GM10847 (cell line): ENCODE measurements around the gene ACVR1C.

Source experiments
- POLR2A ChIP-seq: IDR thresholded peaks from 2 replicates; pipeline ENCODE4 v1.6.1; 2011; ENCODE audit not compliant: insufficient read length; ENCODE audit errors: extremely low read depth

ACVR1C gene

DNA sequence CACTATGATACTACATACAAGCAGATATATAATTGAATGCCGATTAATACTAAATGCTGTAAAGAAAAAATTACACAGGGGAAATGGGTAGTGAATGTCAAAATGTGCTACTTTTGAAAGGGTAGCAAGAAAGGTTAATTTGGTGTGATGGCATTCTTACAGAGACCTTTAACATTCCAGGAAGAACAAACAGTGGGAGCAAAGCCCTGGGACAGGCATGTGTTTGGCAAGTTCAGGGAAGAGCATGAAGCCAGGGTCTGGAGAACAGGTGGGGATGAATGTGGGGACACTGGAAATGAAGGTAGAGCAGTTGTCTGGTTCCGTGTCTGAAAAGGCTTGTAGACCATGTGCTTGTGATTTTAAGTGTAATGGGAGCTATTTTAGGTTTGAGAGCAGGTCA is 102.6 kb downstream of the ACVR1C start:
- no peak for TF ChIP-seq POLR2A

DNA sequence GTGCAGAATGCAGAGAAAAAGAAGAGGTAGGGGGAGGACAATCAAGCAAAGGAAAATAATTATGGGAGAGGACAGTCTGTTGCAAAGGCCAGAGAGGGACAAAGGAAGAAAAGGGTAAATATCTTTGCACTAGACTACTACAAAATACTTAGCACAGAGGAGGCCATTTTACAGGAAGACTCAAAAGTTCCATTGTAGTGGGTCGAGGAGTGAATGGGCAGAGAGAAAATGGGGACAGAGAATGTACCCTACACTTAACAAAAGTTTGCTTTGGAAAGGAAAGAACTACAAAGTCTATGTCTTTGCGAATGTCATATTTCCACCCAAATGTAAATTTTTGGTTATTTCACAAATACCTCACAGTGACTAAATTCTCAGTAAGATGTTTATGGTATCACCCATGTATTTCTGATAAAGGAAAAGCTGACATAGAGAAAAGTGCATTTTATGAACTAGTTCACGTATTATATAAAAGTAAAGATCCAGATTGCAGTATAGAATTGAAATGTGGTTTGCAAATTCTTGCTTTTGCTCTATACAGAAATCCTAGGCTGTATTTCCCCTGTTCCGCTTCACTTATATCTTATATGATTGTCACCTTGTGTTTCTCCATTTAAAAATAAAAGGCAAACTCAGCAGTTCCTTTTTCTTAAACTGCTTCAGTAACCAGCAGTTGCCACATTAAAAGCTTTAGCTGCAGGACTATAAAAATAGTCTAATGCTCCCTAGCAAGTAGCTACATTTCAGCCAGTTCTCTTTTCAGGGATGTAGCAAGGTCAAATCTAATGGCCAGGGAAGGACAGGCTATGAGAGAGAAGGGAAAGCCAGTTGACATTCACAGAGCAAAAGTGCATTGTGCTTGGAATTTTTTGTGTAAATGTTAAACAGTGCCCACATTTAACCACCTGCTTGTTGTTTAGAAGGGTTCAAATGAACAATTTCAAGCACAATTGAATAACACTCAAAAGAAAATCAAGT is 105.1 kb downstream of the ACVR1C start:
- TF ChIP-seq POLR2A, result no peak

DNA sequence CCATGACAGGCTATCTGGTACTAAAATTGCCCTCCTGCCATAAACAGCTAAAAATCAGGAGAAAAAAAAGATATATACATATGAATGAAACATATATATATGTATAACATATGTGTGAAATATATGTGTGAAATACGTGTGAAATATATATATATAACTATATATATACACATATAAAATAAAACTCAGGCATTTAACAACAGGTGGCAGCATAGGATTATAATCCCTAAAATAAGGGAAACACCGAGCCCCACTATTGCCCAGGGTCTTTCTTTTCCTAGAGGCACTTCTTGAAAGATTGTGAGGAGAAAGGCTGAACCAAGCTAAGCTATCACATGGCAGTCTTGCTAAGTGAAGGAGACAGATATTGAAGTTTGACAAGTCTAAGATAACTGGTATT is 118.9 kb downstream of the ACVR1C start:
- TF ChIP-seq POLR2A, result no peak

DNA sequence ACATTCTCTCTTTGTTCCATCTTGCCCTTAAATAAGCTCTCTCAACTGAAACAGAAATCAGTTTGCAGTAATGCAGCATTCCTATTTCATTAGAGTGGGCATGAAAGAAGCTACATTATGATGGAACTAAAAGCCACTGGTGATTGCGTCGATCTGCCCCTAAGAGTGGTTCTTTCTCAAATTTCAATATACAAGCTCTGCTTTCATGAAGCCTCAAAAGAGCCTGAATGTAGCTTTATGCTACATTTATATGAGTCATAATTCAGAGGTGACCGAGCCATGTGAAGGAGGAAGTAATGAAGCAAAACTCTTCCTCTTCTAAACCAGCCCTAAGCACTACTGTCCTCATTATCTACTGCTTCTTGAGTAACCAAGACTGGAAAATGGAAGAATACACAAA is 120.0 kb downstream of the ACVR1C start:
- no peak for TF ChIP-seq POLR2A

DNA sequence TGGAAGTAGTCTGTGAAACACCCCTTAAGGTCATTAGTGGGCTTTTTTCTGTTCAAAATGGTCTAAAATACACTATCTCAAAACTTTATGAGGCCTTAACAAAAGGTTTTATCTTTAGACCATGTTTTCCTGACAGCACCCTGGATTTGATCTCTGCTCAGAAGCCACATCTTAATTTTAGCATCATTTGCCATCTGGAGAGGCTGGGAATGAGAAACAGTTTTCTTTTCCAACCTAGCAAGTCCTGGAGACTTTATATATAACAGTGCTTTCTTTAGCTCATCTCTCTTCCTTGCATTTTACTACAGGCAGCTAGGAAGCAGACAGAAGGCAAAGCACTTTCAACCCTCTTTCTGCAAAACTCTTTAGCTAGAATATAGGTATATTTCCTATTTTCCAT is 122.1 kb downstream of the ACVR1C start:
- TF ChIP-seq POLR2A, result no peak

DNA sequence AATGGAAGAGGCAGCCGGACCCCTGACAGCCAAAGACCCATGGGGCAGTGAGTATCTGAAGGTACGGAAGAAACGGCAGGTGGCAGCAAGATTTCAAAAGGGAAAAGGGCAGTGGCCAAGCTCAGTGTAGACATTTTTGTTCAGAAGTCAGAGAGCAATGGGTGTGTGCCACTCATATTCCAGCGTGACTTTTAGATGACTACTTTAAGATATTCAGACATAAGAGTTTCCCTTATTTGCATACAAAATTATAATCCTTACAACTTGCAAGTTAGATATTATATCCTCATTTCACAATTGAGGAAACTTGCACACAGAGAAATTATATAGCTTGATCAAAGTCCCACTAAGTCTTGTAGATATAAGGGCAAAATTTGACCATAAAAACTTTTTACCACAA is 124.0 kb downstream of the ACVR1C start:
- TF ChIP-seq POLR2A, result no peak

DNA sequence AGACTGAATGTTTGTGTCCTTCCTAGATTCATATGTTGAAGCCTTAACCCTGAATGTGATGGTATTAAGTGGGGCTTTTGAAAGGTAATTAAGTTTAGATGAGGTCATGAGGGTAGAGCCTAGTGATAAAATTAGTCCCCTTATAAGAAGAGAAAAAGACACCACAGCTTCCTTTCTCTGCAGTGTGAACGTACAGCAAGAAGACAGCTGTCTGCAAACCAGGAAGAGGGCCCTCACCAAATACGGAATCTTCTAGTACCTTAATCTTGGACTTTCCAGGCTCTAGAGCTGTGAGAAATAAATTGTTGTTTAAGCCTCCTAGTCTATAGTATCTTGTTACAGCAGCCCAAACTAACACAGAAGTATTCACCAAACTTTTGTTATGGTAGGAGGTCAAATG is 127.6 kb downstream of the ACVR1C start:
- no peak for TF ChIP-seq POLR2A

DNA sequence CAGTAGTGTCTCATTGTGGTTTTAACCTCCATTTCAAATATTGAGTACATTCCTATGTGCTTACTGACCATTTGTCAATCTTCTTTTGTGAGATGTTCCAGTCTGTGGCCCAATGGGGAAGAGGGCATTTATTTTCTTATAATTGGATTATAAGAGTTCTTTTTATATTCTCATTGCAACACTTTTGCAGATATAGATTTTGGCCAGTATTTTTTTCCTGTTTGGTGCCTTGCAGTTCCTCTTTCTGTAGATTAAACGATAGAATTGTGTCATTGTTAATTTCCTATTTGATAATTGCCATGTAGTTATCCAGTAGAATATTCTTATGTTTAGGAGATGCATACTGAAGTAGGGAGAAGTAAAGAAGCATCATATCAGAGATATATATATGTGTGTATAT is 128.3 kb downstream of the ACVR1C start:
- TF ChIP-seq POLR2A, result no peak

DNA sequence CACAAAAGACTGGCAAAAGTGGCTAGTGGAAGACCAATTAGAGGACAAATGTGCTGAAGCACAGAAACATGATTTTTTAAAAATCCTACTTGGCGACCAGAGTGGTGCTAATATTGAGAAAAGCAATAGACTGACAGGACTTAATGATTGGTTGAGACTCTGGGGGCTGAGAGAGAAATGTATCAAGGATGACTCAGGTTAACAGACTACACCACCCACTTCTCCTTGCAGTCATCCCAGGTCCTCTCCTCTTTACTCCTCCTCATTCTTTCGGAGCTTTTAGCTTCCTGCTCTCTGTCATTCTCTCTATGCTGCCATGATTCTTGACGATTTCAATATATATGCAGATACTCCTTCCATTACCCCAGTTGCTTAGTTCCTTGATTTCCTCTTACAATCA is 130.2 kb downstream of the ACVR1C start:
- TF ChIP-seq POLR2A, result no peak

DNA sequence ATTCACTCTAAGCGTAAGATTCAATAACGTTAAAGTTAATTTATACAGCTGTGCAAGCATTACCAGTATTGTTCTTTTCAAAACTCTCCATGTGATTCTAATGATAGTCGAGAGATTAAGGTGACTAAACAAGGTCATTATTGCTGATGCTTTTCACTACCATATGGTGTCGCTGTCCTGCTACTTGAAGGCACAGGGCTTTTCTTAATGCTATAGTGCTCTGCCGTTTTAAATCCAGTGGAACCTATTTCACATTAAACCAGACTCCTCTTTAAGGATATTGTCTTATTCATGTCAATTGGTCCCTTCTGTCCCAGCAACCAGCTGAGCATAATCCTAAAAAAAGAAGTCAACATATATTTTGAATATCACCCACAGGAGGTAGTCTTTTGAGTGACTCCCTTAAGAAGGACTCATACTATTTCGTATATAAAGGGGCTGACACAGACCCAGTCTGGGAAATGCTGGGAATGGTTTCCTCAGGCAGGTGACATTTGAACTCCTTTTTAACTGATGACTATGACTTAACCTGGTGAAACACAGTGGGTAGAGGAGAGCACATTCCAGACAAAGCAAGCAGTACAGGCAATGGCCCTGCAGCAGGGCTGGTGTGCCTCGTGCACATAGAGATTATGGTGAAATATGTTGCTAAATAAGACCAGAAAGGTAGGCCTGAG is 130.9 kb downstream of the ACVR1C start:
- no peak for TF ChIP-seq POLR2A

DNA sequence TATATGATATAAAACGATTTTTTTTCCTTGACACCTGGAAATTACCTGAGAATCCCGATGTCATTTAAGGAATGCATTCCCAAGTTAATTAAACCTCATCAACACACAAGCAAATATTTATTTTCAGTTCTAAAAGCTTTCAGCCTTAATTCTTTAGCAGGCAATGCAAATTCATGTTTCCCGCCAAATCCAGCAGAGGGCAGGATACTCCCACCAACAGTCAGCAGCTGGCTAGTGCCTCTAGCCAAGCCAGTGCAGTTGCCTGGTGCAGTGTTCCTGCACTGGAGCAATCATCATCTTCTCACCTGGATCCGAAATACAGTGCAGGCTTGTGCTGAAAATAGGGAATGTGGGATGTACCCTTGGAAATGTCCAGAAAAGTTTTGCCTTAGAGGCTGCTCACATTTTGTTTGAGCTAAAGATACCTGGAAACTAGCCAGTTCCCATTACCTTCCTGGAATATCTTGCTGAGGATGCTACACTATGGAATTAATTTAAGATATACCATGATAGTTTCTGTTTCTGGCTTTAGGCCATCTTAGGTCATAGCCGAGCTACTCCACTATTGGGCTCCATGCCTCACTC is 136.4 kb downstream of the ACVR1C start:
- no peak for TF ChIP-seq POLR2A

DNA sequence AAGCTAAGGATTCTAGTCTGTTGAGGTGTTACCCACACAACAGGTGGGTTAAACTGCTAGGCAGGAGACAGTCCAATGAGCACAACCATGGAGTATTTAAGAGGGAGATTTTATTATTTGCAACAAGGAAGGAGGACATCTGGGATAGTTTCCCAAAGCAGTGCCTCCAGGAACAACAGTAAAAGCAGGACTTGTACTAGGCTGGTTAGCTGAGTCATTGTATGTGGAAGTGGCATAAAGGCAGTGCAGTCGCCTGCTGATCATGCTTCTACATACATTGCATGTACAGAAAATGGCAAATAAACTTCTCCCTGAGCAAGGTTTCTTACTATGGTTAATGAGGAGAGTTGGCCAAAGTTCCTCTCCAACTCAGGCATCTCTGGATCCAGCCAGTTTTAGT is 138.7 kb downstream of the ACVR1C start:
- no peak for TF ChIP-seq POLR2A

DNA sequence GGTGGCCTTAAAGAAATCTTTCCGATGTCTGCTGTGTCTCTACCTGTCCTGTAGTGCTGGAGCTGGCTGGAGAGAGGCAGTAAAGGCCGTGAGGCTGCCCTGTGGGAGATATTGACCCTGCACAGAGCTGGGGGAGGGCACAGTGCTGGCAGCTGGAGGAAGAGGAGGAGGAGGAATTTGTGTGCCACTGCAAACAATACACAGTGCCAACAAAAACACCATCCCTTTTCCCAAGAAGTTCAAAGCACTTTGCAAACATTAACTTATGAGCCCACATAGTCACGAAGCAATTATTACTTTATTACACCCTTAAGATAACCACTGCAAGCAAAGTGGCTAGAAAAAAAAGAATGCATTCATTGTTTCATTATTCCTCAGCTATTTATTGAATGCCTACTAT is 139.8 kb downstream of the ACVR1C start:
- no peak for TF ChIP-seq POLR2A

DNA sequence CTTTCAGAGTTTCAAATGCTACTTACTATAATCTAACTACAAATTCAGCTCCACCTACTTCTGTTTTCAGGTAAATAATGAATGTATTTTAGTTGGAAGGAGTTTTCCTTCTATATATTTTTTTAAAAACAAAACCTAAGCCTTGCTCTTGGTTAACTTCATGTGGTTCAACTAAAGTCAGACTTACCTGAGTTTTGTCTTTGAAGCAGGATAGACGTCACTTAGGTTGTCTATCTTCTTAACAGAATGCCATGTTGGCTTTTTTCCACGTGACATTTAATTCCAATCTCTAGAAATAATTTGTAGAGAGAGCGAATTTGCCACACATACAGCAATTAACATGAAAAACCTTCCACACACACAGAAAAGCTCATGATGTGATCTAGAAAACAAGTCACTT is 140.9 kb downstream of the ACVR1C start:
- TF ChIP-seq POLR2A, result no peak

DNA sequence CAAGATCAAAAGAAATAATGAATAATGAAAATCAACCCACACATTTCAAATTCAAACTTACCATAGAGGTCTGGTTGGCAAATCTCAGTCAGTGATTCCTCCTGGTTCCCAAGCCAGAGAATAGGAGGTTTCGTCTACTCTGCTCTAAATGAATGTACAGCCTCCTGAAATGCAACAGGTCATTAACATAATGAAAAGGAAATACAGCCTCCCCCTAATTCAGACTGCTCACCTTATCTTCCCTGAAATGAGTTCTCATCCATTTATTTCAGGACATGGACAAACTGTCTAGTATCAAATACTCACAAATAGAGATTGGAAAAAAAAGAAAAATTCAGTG is 141.4 kb downstream of the ACVR1C start:
- TF ChIP-seq POLR2A, result no peak

DNA sequence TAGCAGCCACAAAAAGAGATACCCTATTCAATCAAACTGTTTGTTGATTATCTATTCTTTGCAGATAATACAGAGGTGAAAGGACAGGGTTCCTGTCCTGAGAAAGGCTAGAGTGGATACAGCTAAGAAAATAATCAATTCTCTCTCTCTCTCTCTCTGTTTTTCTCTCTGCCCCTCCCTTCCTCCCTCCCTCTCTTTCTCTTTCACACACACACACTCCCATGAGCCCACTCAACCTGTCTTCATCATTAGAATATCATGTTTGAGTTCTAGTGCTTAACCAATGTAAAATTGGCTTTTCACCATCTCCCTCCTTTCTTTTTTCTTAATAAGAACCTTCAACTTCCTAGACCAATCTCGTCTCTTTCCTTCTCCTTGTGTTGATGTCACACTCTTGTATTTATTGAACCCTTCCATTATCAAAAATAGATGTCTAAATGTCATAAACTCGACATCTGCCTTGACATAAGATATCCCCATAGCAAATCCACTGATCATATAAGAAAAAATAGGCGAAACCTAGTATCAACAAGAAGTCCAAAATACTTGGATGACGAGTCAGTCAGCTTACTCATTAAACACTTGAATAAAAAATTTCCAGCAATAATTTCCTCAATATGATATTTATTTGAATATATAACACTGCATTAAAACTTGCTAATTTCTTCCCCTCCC is 141.9 kb downstream of the ACVR1C start:
- no peak for TF ChIP-seq POLR2A
